HG03280 (cell line): ENCODE results near the gene TRAF5.
A peak's percentile ranks its signal among the peaks of the same experiment; 100 is the strongest.
"Not testable (repeated sequence)": the region's sequence is repeated elsewhere in the genome, so short reads cannot be mapped to it uniquely, and the experiment has no call there.

Experiments
- ATAC-seq: cut with Tn5 transposase; IDR thresholded peaks from one replicate; pipeline ENCODE4 v1.9.1; 2021; ENCODE audit warnings: mild to moderate bottlenecking, moderate library complexity; ENCODE audit not compliant: unreplicated experiment

TRAF5 gene

DNA sequence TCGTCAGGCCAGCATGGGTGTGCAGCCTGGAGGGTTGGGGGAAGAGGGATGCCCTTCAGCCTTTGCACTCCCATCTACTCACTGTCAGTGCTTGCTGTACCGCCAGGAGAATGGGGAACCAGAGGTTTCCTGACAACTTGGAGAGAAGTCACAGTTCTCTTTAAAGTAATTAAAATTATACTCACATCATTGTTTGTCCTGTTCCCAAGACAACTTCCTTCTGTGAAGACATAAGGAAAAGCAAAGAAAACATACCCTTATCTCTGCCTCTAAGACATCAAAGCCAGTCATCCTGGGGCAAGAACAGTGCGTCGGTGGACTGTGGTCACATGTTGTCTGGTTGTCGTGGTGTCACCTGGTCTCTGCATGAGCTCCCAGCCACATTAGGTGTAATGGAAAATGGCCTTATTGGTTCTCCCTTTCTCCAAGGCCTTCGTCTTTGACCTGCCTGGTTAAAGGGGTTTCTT lies 17.6 kb downstream of the TRAF5 start:
- ATAC-seq, result no peak

DNA sequence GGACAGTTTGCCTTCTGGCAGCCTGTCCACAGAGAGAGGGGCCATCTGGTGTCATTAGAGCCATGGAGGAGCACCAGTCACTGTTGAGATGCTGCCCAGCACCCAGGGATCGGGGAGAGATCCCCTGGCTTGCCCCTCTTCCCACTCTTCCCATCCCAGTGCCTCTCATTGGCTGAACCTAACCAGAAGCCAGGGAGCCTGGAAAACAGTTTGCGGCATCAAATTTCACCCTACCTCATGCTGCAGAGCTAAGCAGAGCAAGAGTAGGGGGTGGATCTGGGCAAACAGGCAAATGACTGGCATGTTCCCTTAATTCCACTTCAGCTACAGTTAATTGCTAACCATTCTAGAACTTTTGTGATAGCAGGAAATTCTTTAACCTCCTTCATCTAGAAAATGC lies 19.1 kb downstream of the TRAF5 start:
- no peak for ATAC-seq

DNA sequence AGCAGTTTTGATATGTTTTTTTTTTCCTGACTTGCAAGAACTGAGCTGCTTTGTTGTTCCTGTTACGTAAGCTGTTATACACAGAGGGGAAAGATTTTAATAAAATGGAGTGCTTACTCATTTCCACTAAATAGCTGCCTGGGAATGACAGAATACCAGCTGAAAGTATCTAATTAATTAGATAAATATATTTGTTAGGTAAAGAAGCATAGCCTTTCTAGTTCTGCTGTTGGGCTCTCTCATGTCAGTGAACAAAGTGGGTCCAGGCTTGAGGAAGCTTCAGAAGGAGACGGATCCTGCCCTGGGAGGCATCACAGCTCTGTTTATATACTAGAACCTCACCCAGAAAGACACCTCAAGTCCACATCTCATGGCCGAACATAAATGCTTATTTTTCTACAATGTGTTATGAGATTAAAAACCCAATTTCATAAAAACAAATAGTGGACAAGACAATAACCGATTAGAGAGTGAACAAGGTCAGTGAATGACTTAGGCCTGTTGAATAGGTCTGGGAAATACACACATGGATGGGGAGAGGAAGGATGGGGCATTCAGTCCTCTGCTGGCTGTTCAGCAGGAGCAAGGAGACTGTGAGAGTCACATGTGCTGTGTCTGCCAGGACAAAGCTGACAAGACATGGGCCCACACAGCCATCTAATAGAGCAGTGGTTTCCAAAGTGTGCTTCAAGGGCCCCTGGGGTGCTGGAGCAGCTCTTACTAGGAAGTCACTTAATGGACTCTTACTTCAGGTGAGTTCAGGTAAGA lies 20.6 kb downstream of the TRAF5 start:
- no peak for ATAC-seq

DNA sequence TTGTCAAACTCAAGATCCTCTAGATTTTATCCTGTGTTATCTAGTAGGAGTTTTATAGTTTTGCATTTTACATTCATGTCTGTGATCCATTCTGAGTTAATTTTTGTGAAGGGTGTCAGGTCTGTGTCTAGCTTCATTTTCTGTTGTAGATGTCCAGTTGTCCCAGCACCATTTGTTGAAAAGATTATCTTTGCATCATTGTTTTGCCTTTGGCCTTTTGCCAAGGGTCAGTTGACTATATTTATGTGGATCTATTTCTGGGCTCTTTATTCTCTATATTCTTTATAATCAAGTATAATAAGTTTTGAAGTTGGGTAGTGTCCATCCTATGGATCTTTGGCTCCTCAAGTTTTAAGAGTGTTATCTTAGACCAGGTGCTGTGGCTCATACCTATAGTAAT lies 21.9 kb downstream of the TRAF5 start:
- ATAC-seq, result no peak

DNA sequence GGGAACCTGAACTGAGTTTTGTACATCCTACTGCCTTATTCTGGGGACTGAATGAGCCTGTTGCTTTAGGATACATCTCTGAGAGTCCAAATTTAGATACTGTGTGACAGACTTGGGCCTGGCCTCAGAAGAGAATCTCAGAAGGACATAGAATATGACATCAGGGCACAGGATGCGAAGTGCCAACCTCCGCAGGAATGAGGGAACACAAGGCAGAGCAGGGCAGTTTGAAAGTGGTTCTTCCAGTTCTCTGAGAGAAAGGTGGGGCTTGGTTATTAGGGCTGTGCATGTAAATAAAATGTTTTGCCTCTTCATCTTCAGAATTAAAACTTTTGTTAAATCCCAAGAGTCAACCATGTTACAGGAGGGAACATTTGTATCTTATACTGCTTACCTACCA lies 23.1 kb downstream of the TRAF5 start:
- no peak for ATAC-seq

DNA sequence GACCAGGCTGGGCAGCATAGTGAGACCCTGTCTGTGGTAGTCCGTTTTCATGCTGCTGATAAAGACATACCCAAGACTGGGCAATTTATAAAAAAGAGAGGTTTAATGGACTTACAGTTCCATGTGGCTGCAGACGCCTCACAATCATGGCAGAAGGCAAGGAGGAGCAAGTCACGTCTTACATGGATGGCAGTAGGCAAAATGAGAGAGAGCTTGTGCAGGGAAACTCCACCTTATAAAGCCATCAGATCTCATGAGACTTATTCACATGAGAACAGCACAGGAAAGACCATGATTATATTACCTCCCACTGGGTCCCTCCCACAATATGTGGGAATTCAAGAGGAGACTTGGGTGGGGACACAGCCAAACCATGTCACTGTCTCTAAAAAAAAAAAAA lies 25.4 kb downstream of the TRAF5 start:
- not testable (repeated sequence) for ATAC-seq

DNA sequence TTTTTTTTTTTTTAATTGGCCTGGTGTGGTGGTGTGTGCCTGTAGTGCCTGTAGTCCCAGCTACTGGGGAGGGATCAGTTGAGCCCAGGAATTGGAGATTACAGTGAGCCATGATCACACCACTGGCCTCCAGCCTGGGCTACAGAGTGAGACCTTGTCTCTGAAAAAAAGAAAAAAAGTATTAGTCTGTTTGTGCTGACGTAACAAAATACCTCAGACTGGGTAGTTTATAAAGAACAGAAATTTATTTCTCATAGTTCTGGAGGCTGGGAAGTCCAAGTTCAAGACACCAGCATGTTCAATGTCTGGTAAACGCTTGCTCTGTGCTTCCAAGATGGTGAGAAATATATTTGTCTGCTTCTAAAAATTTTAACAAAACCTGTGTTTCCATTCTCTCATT lies 25.8 kb downstream of the TRAF5 start:
- no peak for ATAC-seq

DNA sequence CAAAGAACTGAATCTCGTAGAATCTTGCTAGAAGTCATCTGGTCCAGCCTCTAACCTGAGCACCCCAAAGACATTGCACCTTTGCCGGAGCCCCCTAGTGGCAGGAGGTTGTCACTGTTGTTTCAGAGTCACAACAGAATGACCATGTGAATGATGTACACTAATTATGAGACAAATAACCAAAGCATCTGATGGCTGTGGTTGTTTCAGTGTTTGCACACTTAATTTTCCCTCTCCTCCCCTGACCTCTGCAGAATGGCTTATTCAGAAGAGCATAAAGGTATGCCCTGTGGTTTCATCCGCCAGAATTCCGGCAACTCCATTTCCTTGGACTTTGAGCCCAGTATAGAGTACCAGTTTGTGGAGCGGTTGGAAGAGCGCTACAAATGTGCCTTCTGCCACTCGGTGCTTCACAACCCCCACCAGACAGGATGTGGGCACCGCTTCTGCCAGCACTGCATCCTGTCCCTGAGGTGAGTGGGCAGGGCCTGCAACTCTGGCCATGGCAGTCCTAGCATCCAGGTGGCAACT lies 26.4 kb downstream of the TRAF5 start:
- ATAC-seq, result peak; percentile 82

DNA sequence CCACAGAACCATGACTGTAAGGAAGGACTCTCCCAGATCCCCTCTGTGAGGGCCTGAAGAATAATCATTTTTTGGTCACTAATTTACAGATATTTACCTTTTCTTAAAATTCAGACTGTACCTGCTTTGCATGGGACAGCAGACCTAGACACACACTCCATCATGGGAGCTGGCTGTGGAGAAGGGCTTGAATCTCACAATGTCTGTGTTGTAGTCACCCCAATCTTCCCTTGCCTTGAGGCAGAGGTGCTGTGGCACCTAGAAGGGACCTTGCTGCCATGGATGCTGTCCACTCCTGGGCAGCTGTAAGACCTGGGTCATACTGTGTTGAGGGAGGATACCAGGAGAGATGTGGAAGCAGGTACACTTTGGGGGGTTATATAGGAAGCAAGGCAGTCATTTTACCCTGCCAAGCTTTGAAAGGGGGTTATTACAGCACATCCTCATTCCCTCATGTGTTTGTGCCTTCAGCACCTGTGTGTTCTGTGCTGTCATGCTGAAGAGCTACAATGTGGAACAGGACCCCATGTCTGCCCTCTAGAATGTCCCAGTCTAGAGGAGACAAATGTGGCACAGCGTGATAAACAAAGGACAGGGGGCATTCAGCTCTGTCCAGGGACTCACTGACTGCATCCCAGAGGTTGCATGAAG lies 27.1 kb downstream of the TRAF5 start:
- ATAC-seq, result no peak

DNA sequence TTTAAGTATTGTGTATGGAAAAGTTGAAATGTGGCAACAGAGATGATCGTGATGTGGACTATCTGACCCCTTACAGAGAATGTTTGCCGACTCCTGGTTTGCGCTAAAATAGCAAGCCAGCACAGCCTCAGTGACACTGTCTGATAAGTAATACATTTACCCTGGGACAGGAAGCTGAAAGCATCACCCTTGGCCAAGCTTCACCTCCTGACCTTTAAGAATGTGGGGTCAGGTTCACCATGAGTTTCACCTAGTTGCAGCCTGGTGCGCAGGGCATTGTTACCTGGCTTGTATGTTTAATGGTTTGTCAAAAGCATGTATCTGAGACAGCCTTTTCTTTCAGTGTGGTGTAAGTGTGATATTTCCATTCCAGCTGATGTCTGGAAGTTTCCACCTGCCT lies 29.2 kb downstream of the TRAF5 start:
- no peak for ATAC-seq

DNA sequence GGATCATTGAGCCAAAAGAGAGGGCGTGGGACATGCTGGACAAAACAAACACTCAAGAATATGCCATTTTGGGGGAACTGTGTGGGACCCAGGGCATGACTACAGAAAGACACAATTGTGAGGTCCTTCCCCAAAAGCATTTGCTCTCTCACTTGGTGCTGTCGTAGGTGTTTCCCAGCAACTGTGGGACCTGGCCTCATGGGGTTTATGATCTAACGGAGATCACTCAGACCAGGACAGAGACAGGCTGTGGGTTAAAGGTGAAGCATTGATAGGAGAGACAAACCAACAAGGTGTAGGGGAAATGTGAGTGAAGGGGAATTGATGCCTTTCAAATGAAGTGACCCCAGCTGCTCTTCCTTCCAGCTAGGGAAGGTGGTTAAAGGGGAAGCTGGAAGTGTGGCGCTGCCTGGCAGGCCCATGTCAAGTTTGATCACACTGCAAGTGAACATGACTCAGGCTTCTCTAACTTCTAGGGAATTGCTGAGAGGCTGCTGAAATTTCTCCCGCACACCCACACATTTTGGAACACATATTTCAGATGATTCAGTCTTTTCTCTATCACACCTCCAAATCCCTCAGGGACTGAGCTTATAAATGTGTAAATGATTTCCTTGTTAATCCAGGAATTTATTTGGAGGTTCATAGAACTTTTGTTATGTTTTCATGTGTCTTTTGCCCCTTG lies 30.2 kb downstream of the TRAF5 start:
- no peak for ATAC-seq

DNA sequence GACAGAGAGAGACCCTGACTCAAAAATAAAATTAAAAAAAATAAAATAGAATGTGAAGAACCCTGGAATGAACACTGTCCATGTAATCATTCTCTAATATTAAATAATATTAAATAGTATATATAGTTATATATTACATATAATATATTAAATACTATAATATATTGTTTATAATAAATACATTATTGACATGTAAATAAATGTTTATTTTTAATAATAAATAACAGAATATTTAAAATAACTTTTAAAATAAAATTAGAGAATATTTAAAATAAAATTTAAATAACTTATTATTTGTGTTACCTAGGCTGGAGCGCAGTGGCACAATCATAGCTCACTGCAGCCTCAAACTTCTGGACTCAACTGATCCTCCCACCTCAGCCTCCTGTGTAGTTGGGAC lies 32.1 kb downstream of the TRAF5 start:
- ATAC-seq, result no peak

DNA sequence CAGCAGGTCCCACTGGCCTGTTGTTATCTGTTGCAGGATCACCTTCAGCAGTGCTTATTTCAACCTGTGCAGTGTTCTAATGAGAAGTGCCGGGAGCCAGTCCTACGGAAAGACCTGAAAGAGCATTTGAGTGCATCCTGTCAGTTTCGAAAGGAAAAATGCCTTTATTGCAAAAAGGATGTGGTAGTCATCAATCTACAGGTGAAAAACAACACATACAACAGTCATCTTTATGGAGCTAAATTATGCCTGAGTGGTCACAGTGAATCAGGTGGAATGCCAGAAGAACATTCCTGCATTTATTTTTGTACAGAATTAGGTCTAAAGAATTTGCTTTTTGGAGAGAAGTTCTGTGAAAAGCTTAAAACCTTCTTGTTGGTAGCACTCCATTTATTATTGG lies 33.2 kb downstream of the TRAF5 start:
- ATAC-seq, result no peak

DNA sequence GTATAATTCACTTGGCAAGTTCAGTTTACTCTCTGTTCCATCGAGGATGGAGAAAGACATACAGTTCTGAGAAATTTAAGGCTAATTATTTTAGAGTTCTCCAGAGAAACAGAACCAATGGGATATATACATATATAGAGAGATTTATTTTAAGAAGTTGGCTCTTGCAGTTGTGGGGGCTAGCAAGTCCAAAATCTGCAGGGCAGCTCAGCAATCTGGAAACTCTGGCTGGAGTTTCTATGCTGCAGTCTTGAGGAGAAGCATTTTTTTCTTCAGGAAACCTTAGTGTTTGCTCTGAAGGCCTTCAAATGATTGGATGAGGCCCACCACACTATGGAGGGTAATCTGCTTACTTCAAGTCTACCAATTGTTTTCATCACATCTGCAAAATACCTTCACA lies 34.6 kb downstream of the TRAF5 start:
- ATAC-seq, result no peak

DNA sequence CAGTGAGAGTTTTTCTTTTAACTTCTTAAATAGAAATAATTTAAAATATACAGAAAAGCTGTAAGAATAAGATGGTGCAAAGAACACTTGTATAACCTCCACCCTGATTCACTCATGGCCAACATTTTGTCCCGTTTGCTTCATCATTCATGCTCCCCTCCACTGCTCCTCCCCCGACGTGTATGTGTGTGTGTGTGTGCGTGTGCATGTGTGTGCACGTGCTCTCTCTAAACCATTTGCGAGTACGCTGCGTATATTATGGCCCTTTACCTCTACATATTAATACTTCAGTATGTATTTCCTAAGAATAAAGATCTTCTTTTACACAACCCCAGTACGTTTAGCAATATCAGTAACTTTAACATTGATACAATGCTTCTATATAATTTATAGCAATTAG lies 43.0 kb downstream of the TRAF5 start:
- ATAC-seq, result no peak

DNA sequence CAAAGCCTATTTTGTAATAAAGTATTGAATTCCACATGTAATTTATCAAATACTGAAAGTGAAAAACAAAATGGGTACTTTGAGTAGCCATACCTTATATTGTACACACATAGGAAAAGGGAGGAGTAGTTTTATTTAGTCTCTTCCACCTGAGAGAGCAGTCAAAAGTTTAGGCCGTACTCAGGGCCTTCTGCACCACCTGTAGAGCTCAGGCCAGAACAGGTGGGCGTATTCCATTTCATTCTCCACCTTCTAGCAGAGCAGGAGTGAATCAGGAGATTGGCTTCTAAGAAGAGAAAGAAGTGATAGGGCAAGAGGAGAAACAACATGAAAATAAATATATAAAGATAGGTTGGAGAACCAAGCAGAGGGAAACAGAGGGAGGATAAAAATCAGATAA lies 44.0 kb downstream of the TRAF5 start:
- no peak for ATAC-seq

DNA sequence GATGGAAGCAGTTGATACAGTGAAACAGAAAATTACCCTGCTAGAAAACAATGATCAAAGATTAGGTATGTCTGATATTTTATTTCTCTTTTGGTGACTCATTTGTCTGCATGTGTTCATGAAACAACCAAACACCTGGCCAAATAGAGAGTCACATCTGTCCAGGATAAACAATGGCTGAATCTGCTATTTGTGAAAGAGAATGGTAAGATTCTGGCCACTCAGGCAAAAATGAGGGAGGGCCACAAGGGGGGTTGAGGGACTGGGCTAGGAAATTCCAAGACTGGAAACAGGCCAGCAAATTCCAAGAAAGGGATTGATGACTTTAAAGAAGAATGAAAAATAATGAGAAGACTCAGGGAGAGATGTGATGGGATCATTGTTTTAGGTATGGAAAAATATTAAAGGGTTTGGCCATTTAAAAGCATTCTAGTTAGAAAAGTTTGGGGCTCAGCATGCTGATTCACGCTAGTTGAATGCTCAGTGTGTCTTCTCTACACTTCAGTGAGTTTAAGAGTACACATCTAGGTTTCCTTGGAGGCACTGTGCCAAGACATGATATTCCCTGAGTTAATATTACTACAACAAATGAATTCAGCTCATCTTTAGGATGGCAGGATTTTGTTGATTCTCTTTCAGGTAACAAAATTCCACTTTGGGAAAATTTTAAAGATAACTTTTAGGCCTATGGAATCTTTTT lies 44.9 kb downstream of the TRAF5 start:
- no peak for ATAC-seq

DNA sequence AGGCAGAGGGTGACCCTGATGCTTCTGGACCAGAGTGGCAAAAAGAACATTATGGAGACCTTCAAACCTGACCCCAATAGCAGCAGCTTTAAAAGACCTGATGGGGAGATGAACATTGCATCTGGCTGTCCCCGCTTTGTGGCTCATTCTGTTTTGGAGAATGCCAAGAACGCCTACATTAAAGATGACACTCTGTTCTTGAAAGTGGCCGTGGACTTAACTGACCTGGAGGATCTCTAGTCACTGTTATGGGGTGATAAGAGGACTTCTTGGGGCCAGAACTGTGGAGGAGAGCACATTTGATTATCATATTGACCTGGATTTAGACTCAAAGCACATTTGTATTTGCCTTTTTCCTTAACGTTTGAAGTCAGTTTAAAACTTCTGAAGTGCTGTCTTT lies 45.8 kb downstream of the TRAF5 start:
- no peak for ATAC-seq

DNA sequence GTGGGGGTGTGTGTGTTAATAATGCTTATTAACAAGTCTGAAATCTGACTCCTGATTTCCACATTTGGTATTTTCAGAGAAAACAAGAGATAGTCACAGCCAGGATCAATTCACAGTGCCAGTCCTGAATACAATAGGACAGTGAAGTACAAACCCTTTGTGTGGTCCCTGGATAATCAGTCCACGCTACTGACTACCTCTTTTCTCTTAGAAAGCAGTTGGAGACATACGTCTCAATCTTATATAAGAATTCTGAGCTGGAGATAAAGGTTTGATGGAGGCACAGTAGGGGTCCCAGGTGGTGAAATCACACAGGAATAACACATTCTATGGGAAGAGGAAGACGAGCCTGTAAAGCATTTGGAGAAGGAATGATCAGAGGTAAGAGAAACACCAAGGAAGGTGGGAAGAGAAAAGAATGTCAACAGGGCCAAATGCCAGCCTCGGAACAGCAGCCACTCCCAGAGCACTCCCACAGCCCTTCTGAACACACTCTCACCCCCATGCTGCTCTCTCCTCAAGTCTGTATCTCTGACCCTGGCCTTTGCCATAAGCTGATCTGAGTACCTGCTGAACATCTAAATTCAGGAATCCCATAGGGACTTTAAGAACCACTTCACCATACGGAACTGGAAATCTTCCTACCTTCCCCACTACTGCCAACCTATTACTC lies 48.6 kb downstream of the TRAF5 start:
- ATAC-seq, result no peak

DNA sequence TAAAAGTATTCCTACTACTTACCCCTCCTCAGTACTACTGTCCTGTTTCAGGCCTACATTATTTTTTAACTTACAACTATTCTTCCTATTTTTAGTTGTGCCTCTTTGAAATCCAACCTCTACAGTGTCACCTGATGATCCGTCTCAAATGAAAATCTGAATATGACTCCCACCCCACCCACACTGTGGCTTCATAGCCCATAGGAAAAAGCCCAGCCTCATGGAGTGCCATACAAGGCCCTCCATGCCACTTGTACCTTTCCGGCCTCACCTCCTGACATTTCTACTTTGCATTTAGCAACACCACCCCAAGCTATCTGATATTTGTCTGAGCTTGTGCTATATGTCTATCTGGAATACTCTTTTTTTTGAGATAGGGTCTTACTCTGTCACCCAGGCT lies 49.3 kb downstream of the TRAF5 start:
- ATAC-seq, result no peak
